Uterus (tissue), 4 donors: ENCODE data around the gene CYB5R3. TPM values are rescaled to one million over a fixed set of nuclear protein-coding genes. Genes with fewer than 3 reads are reported as not detected.

Experiments
- DNase-seq, 2 donors: peaks; one replicate each; pipeline ENCODE4 v3.0.0-alpha.2; 2019 to 2020
- H3K27ac ChIP-seq, 2 donors: fragments of 200-600 bp; sonication (generic); 1 replicate in 1 of 2; 2 replicates in 1 of 2; pipeline ENCODE4 v1.5.1; 2016 to 2018
- H3K27me3 ChIP-seq, 2 donors: fragments of 200-600 bp; sonication (generic); one replicate each; pipeline ENCODE4 v1.5.1; 2018 to 2019; ENCODE audit warnings: control low read depth in 1 of 2
- H3K36me3 ChIP-seq, 2 donors: fragments of 200-600 bp; sonication (generic); one replicate each; pipeline ENCODE4 v1.5.1; 2019; ENCODE audit warnings: control low read depth in 1 of 2
- H3K4me1 ChIP-seq, 2 donors: fragments of 200-600 bp; sonication (generic); one replicate each; pipeline ENCODE4 v1.5.1; 2018 to 2019; ENCODE audit warnings: control low read depth in 1 of 2
- H3K4me3 ChIP-seq, 2 donors: fragments of 200-600 bp; sonication (generic); 1 replicate in 1 of 2; 2 replicates in 1 of 2; pipeline ENCODE4 v1.5.1; 2018 to 2019; ENCODE audit warnings: mild to moderate bottlenecking in 1 of 2
- H3K9me3 ChIP-seq, 2 donors: fragments of 200-600 bp; sonication (generic); one replicate each; pipeline ENCODE4 v1.5.1; 2019; ENCODE audit warnings: control low read depth in 1 of 2
- POLR2A ChIP-seq, 2 donors: fragments of 450-650 bp; IDR thresholded peaks; one replicate each; pipeline ENCODE4 v1.6.1; 2016; ENCODE audit warnings: antibody characterized with exemption in 2 of 2, mild to moderate bottlenecking in 1 of 2, moderate library complexity in 1 of 2
- intact Hi-C: fragments of 100-400 bp; cut with DNase I; formaldehyde crosslinking; loops from one replicate; pipeline ENCODE4 v1.15.1; 2023; ENCODE audit warnings: low total_unique reads
- total RNA-seq, 4 donors: library from RNA; depleted of rRNA in 3 of 4; stranded (reverse); fragments of >200 nt in 3 of 4; gene quantifications; one replicate each; pipeline versions ENCODE4 v1.1.0 to v1.2.4, GENCODE V29; 2014 to 2023
- TF ChIP-seq, protein P1 (sequence below), 4 experiments: fragments of 200-600 bp in 2 of 4; fragments of 450-650 bp in 2 of 4; sonication (generic) in 2 of 4; IDR thresholded peaks; one replicate each; pipeline ENCODE4 v1.5.1; 2016 to 2019; ENCODE audit warnings: antibody characterized with exemption in 4 of 4, mild to moderate bottlenecking in 2 of 4, moderate library complexity in 1 of 4
- donor health status: DM: yes; HTN: yes; CAD: no.

Gene CYB5R3
- total RNA-seq, 4 donors from 2014 or later = 34.0 to 225 (median 51.7) TPM

DNA sequence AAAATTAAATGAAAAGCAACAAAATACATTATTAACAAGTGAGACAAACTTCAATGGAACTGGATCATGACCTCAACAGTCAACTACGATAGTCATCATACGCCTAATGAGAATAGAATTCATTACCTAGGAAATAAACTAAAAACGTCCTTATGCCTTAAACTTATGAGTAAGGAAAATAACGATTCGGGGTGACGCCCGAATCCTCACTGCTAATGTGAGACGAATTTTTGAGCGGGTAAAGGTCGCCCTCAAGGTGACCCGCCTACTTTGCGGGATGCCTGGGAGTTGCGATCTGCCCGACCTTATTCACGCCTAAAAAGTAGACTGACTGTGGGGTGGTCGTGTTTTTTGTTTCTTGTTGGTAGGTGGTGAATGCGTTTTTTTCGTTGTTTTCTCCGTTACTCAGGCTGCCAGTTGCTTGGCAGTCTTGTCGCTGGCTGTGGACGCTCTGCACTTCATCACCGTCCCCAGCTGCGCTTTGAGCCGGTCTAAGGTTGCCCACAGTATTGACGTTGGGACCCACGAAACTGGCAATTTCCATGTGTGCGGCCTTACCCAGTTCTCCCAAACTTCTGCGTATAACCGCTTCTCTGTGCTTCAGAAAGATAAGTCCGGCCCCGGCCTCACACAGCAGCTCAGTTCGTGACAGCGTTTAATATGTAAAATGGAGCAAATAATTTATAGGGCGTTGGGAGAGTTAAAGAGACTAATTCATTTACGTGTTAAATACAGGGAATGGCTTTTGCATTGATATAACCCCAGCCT is 33.9 kb downstream of the CYB5R3 start:
- Histone ChIP-seq H3K4me1 (peaks cover 14 to 18% of the 10 kb centered on the region in 2 donors), H3K9me3 (no peaks in the 10 kb centered on the region), H3K27ac (peak overlapping the region; percentile 97 to 98), H3K4me3 (peak overlapping the region; percentile 48 to 95), H3K27me3 (no peaks in the 10 kb centered on the region), H3K36me3 (no peaks in the 10 kb centered on the region)
- intact Hi-C loops = no loop called here
- TF ChIP-seq, protein P1, sequence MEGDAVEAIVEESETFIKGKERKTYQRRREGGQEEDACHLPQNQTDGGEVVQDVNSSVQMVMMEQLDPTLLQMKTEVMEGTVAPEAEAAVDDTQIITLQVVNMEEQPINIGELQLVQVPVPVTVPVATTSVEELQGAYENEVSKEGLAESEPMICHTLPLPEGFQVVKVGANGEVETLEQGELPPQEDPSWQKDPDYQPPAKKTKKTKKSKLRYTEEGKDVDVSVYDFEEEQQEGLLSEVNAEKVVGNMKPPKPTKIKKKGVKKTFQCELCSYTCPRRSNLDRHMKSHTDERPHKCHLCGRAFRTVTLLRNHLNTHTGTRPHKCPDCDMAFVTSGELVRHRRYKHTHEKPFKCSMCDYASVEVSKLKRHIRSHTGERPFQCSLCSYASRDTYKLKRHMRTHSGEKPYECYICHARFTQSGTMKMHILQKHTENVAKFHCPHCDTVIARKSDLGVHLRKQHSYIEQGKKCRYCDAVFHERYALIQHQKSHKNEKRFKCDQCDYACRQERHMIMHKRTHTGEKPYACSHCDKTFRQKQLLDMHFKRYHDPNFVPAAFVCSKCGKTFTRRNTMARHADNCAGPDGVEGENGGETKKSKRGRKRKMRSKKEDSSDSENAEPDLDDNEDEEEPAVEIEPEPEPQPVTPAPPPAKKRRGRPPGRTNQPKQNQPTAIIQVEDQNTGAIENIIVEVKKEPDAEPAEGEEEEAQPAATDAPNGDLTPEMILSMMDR (IDR thresholded peaks at IDR 0.05) = no peak
- TF ChIP-seq POLR2A (IDR thresholded peaks at IDR 0.05) = peak; percentile 49 to 54
- DNase-seq = peak; percentile 83 to 93

- peak; percentile 99 for DNase-seq
- H3K36me3 ChIP-seq = no peaks in the 10 kb centered on the region
- H3K9me3 ChIP-seq = no peaks in the 10 kb centered on the region
- H3K4me3 ChIP-seq = peak within 1 kb of the TSS; percentile 48 to 95
- intact Hi-C loops = no loop called here
- H3K27me3 ChIP-seq = no peaks in the 10 kb centered on the region
- H3K27ac ChIP-seq = peak within 1 kb of the TSS; percentile 97 to 98
- TF ChIP-seq POLR2A (IDR thresholded peaks at IDR 0.05) = peak; percentile 59 to 74
- TF ChIP-seq, protein P1 (IDR thresholded peaks at IDR 0.05) = peak; percentile 20 to 49 (median 40)
- peaks cover 14 to 18% of the 10 kb centered on the region in 2 donors for H3K4me1 ChIP-seq
Observed at GRCh38 chr22:42614312-42615091, 34.7 kb downstream of the CYB5R3 start, which contains the start of gene POLDIP3. Gene POLDIP3 (minus strand): TSS chr22:42614883. CDS start chr22:42614857, 26 bp downstream.

DNA sequence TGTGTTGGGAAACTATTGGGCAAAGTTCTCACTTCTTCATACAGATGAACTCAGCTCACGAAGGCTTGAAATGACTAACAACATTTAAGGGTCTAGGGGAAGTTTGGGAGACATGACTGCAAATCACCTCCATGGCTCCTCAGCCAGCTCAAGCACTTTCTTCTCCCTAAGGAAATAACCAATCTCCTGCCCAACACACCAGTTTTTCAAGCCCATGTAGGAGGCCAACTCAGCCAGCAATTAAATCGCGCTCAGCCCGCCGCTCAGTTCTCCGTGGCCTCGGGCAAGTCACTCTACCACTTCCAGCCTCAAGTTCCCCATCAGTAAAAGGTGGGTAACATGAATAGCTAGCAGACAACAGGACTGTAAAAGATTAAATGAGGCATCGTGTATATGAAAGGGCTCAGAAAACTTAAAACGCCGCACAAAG is 35.3 kb downstream of the CYB5R3 start:
- Histone ChIP-seq H3K36me3 (no peaks in the 10 kb centered on the region), H3K9me3 (no peaks in the 10 kb centered on the region), H3K4me3 (peak overlapping the region; percentile 48 to 95), H3K27ac (peak overlapping the region; percentile 97 to 98), H3K27me3 (no peaks in the 10 kb centered on the region), H3K4me1 (peaks cover 17 to 18% of the 10 kb centered on the region in 2 donors)
- DNase-seq = no peak
- TF ChIP-seq, protein P1 (IDR thresholded peaks at IDR 0.05) = no peak
- TF ChIP-seq POLR2A (IDR thresholded peaks at IDR 0.05) = no peak
- intact Hi-C loops = no loop called here

- Histone ChIP-seq H3K27ac (no peak overlapping the region), H3K9me3 (no peaks in the 10 kb centered on the region), H3K36me3 (no peaks in the 10 kb centered on the region), H3K4me3 (no peak overlapping the region), H3K4me1 (peaks cover 18 to 22% of the 10 kb centered on the region in 2 donors), H3K27me3 (no peaks in the 10 kb centered on the region)
- intact Hi-C loops = no loop called here
- DNase-seq = no peak
- TF ChIP-seq, protein P1 (IDR thresholded peaks at IDR 0.05) = no peak
- TF ChIP-seq POLR2A (IDR thresholded peaks at IDR 0.05) = no peak
Observed at GRCh38 chr22:42612336-42612735, 36.9 kb downstream of the CYB5R3 start.
